ENCODE data around the gene PDE3A.
"Not testable (repeated sequence)": the region's sequence is repeated elsewhere in the genome, so short reads cannot be mapped to it uniquely, and the experiment has no call there.

PDE3A gene

GRCh38 chr12:20601668-20602280, 233.4 kb downstream of the PDE3A start:
- H3K36me3 ChIP-seq (ENCODE audit: control insufficient read depth, insufficient read depth, low read length): no peaks in the 10 kb centered on the region
- no peak overlapping the region for H3K27ac ChIP-seq (ENCODE audit: low read depth, low read length)
- no peak overlapping the region for H3K4me3 ChIP-seq (ENCODE audit: low read depth, low read length)
- H3K9ac ChIP-seq (ENCODE audit: low read depth, low read length): no peak overlapping the region
- peaks cover 8% of the 10 kb centered on the region; the same call in 1 of the 2 replicates for H3K4me1 ChIP-seq (ENCODE audit: control insufficient read depth, insufficient read depth, low read length)
- H3K27me3 ChIP-seq (ENCODE audit: control insufficient read depth, insufficient read depth, low read length): no peaks in the 10 kb centered on the region
- H3K9me3 ChIP-seq (ENCODE audit: control insufficient read depth, insufficient read depth, low read length): no peaks in the 10 kb centered on the region

- Histone ChIP-seq H3K27ac (ENCODE audit: low read depth, low read length) (no peak overlapping the region), H3K4me3 (ENCODE audit: low read depth, low read length) (no peak overlapping the region), H3K9me3 (ENCODE audit: control insufficient read depth, insufficient read depth, low read length) (no peaks in the 10 kb centered on the region), H3K36me3 (ENCODE audit: control insufficient read depth, insufficient read depth, low read length) (no peaks in the 10 kb centered on the region), H3K27me3 (ENCODE audit: control insufficient read depth, insufficient read depth, low read length) (no peaks in the 10 kb centered on the region), H3K9ac (ENCODE audit: low read depth, low read length) (no peak overlapping the region), H3K4me1 (ENCODE audit: control insufficient read depth, insufficient read depth, low read length) (peaks cover 8% of the 10 kb centered on the region; the same call in 1 of the 2 replicates)
Measured at GRCh38 chr12:20602641-20603391, 234.5 kb downstream of the PDE3A start.

- H3K4me3 ChIP-seq (ENCODE audit: low read depth, low read length): no peak overlapping the region
- no peaks in the 10 kb centered on the region for H3K36me3 ChIP-seq (ENCODE audit: control insufficient read depth, insufficient read depth, low read length)
- H3K9me3 ChIP-seq (ENCODE audit: control insufficient read depth, insufficient read depth, low read length): no peaks in the 10 kb centered on the region
- H3K9ac ChIP-seq (ENCODE audit: low read depth, low read length): no peak overlapping the region
- H3K27ac ChIP-seq (ENCODE audit: low read depth, low read length): no peak overlapping the region
- H3K27me3 ChIP-seq (ENCODE audit: control insufficient read depth, insufficient read depth, low read length): no peaks in the 10 kb centered on the region
- H3K4me1 ChIP-seq (ENCODE audit: control insufficient read depth, insufficient read depth, low read length): peaks cover 4% of the 10 kb centered on the region; the same call in 1 of the 2 replicates
Measured at GRCh38 chr12:20604408-20605067, 236.2 kb downstream of the PDE3A start.

- H3K4me3 ChIP-seq (ENCODE audit: low read depth, low read length); H3K36me3 ChIP-seq (ENCODE audit: control insufficient read depth, insufficient read depth, low read length): not testable (repeated sequence)
Measured at GRCh38 chr12:20615020-20615419, 246.7 kb downstream of the PDE3A start.

GRCh38 chr12:20616093-20616492, 247.8 kb downstream of the PDE3A start:
- H3K27ac ChIP-seq (ENCODE audit: low read depth, low read length): no peak overlapping the region
- H3K27me3 ChIP-seq (ENCODE audit: control insufficient read depth, insufficient read depth, low read length): no peaks in the 10 kb centered on the region
- H3K9ac ChIP-seq (ENCODE audit: low read depth, low read length): no peak overlapping the region
- H3K9me3 ChIP-seq (ENCODE audit: control insufficient read depth, insufficient read depth, low read length): no peaks in the 10 kb centered on the region
- H3K36me3 ChIP-seq (ENCODE audit: control insufficient read depth, insufficient read depth, low read length): no peaks in the 10 kb centered on the region
- H3K4me3 ChIP-seq (ENCODE audit: low read depth, low read length): no peak overlapping the region
- 0 out of 2 replicates have a peak, but pooled peaks cover 9% of the 10 kb centered on the region for H3K4me1 ChIP-seq (ENCODE audit: control insufficient read depth, insufficient read depth, low read length)

More at GRCh38 chr12:20615020-20615419, 246.7 kb downstream of the PDE3A start:
- not testable (repeated sequence) for H3K9me3 ChIP-seq (ENCODE audit: control insufficient read depth, insufficient read depth, low read length); H3K27ac ChIP-seq (ENCODE audit: low read depth, low read length); H3K27me3 ChIP-seq (ENCODE audit: control insufficient read depth, insufficient read depth, low read length); H3K9ac ChIP-seq (ENCODE audit: low read depth, low read length); H3K4me1 ChIP-seq (ENCODE audit: control insufficient read depth, insufficient read depth, low read length)

- Histone ChIP-seq H3K9ac (ENCODE audit: low read depth, low read length) (no peak overlapping the region), H3K27me3 (ENCODE audit: control insufficient read depth, insufficient read depth, low read length) (no peaks in the 10 kb centered on the region), H3K27ac (ENCODE audit: low read depth, low read length) (no peak overlapping the region), H3K4me1 (ENCODE audit: control insufficient read depth, insufficient read depth, low read length) (0 out of 2 replicates have a peak, but pooled peaks cover 3% of the 10 kb centered on the region), H3K4me3 (ENCODE audit: low read depth, low read length) (no peak overlapping the region), H3K9me3 (ENCODE audit: control insufficient read depth, insufficient read depth, low read length) (no peaks in the 10 kb centered on the region), H3K36me3 (ENCODE audit: control insufficient read depth, insufficient read depth, low read length) (no peaks in the 10 kb centered on the region)
Measured at GRCh38 chr12:20620261-20620660, 251.9 kb downstream of the PDE3A start.

- H3K36me3 ChIP-seq (ENCODE audit: control insufficient read depth, insufficient read depth, low read length): no peaks in the 10 kb centered on the region
- H3K9me3 ChIP-seq (ENCODE audit: control insufficient read depth, insufficient read depth, low read length): no peaks in the 10 kb centered on the region
- peaks cover 25% of the 10 kb centered on the region for H3K4me1 ChIP-seq (ENCODE audit: control insufficient read depth, insufficient read depth, low read length)
- H3K27ac ChIP-seq (ENCODE audit: low read depth, low read length): no peak overlapping the region
- H3K4me3 ChIP-seq (ENCODE audit: low read depth, low read length): no peak overlapping the region
- no peak overlapping the region for H3K9ac ChIP-seq (ENCODE audit: low read depth, low read length)
- H3K27me3 ChIP-seq (ENCODE audit: control insufficient read depth, insufficient read depth, low read length): no peaks in the 10 kb centered on the region
Measured at GRCh38 chr12:20624718-20625117, 256.4 kb downstream of the PDE3A start.

- peaks cover 28% of the 10 kb centered on the region for H3K4me1 ChIP-seq (ENCODE audit: control insufficient read depth, insufficient read depth, low read length)
- no peak overlapping the region for H3K27ac ChIP-seq (ENCODE audit: low read depth, low read length)
- H3K27me3 ChIP-seq (ENCODE audit: control insufficient read depth, insufficient read depth, low read length): no peaks in the 10 kb centered on the region
- no peaks in the 10 kb centered on the region for H3K36me3 ChIP-seq (ENCODE audit: control insufficient read depth, insufficient read depth, low read length)
- H3K9me3 ChIP-seq (ENCODE audit: control insufficient read depth, insufficient read depth, low read length): no peaks in the 10 kb centered on the region
- H3K9ac ChIP-seq (ENCODE audit: low read depth, low read length): no peak overlapping the region
- no peak overlapping the region for H3K4me3 ChIP-seq (ENCODE audit: low read depth, low read length)
Measured at GRCh38 chr12:20625531-20625930, 257.2 kb downstream of the PDE3A start.

- Histone ChIP-seq H3K36me3 (ENCODE audit: control insufficient read depth, insufficient read depth, low read length) (no peaks in the 10 kb centered on the region), H3K27me3 (ENCODE audit: control insufficient read depth, insufficient read depth, low read length) (no peaks in the 10 kb centered on the region), H3K4me1 (ENCODE audit: control insufficient read depth, insufficient read depth, low read length) (peaks cover 28% of the 10 kb centered on the region), H3K4me3 (ENCODE audit: low read depth, low read length) (no peak overlapping the region), H3K27ac (ENCODE audit: low read depth, low read length) (no peak overlapping the region), H3K9ac (ENCODE audit: low read depth, low read length) (no peak overlapping the region), H3K9me3 (ENCODE audit: control insufficient read depth, insufficient read depth, low read length) (no peaks in the 10 kb centered on the region)
Measured at GRCh38 chr12:20627001-20627588, 258.8 kb downstream of the PDE3A start.

- H3K9me3 ChIP-seq (ENCODE audit: control insufficient read depth, insufficient read depth, low read length): no peaks in the 10 kb centered on the region
Measured at GRCh38 chr12:20628226-20628787, 260.0 kb downstream of the PDE3A start.

More at GRCh38 chr12:20628226-20628787, 260.0 kb downstream of the PDE3A start:
- H3K27me3 ChIP-seq (ENCODE audit: control insufficient read depth, insufficient read depth, low read length): no peaks in the 10 kb centered on the region
- H3K4me3 ChIP-seq (ENCODE audit: low read depth, low read length): no peak overlapping the region
- H3K27ac ChIP-seq (ENCODE audit: low read depth, low read length): peak overlapping the region; percentile 57
- no peak overlapping the region for H3K9ac ChIP-seq (ENCODE audit: low read depth, low read length)
- H3K4me1 ChIP-seq (ENCODE audit: control insufficient read depth, insufficient read depth, low read length): peaks cover 28% of the 10 kb centered on the region
- H3K36me3 ChIP-seq (ENCODE audit: control insufficient read depth, insufficient read depth, low read length): no peaks in the 10 kb centered on the region

Measured in HUES48 (cell line).